Osteoblast (primary cell): ENCODE data around the gene NCKAP5. TPM values are rescaled to one million over a fixed set of nuclear protein-coding genes. Genes with fewer than 3 reads are reported as not detected.

Experiments used
- DNase-seq: peaks from one replicate; pipeline ENCODE4 v3.0.0; 2011; ENCODE audit warnings: low spot score, mixed read lengths; ENCODE audit not compliant: insufficient read length; ENCODE audit errors: missing footprints
- H2AFZ ChIP-seq: 2 replicates; pipeline ENCODE4 v1.6.0; 2011; ENCODE audit warnings: mild to moderate bottlenecking, low read length
- H3K27ac ChIP-seq: 2 replicates; pipeline ENCODE4 v1.5.1; 2011; ENCODE audit warnings: mild to moderate bottlenecking, low read depth, low read length, moderate library complexity
- H3K27me3 ChIP-seq: 2 replicates; pipeline ENCODE4 v1.6.0; 2012; ENCODE audit warnings: mild to moderate bottlenecking, control low read depth, inconsistent platforms, low read length, moderate library complexity; ENCODE audit not compliant: insufficient read depth
- H3K36me3 ChIP-seq: 2 replicates; pipeline ENCODE4 v1.5.1; 2011; ENCODE audit warnings: mild to moderate bottlenecking, low read length, control low read depth, moderate library complexity; ENCODE audit not compliant: insufficient read depth
- H3K4me1 ChIP-seq: 2 replicates; pipeline ENCODE4 v1.5.1; 2011; ENCODE audit warnings: mild to moderate bottlenecking, low read length, control low read depth, moderate library complexity; ENCODE audit not compliant: insufficient read depth
- H3K4me2 ChIP-seq: 2 replicates; pipeline ENCODE4 v1.6.0; 2011; ENCODE audit warnings: mild to moderate bottlenecking, low read length; ENCODE audit not compliant: insufficient read depth
- H3K4me3 ChIP-seq: fragments of 200-600 bp; sonication (generic); 3 replicates; pipeline ENCODE4 v1.5.1; 2012; ENCODE audit warnings: mild to moderate bottlenecking, low read length, inconsistent platforms; ENCODE audit not compliant: insufficient read depth
- H3K79me2 ChIP-seq: 2 replicates; pipeline ENCODE4 v1.6.0; 2012; ENCODE audit warnings: mild to moderate bottlenecking, low read length, control low read depth, inconsistent platforms; ENCODE audit not compliant: insufficient read depth
- H3K9me3 ChIP-seq: 2 replicates; pipeline ENCODE4 v1.5.1; 2011; ENCODE audit warnings: low read depth, low read length, control low read depth
- H4K20me1 ChIP-seq: 2 replicates; pipeline ENCODE4 v1.6.0; 2012; ENCODE audit warnings: mild to moderate bottlenecking, low read length, control low read depth; ENCODE audit not compliant: insufficient read depth
- CTCF ChIP-seq: IDR thresholded peaks from 2 replicates; pipeline ENCODE4 v1.5.1; 2011; ENCODE audit warnings: mild to moderate bottlenecking, low read depth, low read length, moderate library complexity; ENCODE audit errors: extremely low read depth
- total RNA-seq: library from RNA; depleted of rRNA; stranded (reverse); fragments of >200 nt; gene quantifications from 2 replicates; pipeline ENCODE4 v1.2.3, GENCODE V29; 2012

NCKAP5 gene
- total RNA-seq, 1 donor = 1.8 TPM

GRCh38 chr2:132732694-132733093 is 835.6 kb downstream of the NCKAP5 start:
- H3K4me1 ChIP-seq = no peaks in the 10 kb centered on the region
- no peak overlapping the region for H2AFZ ChIP-seq
- H3K4me2 ChIP-seq = no peak overlapping the region
- no peak for TF ChIP-seq CTCF
- no peak overlapping the region for H3K4me3 ChIP-seq
- H4K20me1 ChIP-seq = no peaks in the 10 kb centered on the region
- H3K27ac ChIP-seq = no peak overlapping the region
- no peaks in the 10 kb centered on the region for H3K36me3 ChIP-seq
- H3K9me3 ChIP-seq = no peaks in the 10 kb centered on the region
- DNase-seq = no peak
- H3K79me2 ChIP-seq = no peaks in the 10 kb centered on the region
- no peaks in the 10 kb centered on the region for H3K27me3 ChIP-seq

- Histone ChIP-seq H3K27me3 (no peaks in the 10 kb centered on the region), H3K36me3 (no peaks in the 10 kb centered on the region), H4K20me1 (no peaks in the 10 kb centered on the region), H3K4me2 (no peak overlapping the region), H3K4me3 (no peak overlapping the region), H3K27ac (no peak overlapping the region), H2AFZ (no peak overlapping the region), H3K79me2 (no peaks in the 10 kb centered on the region), H3K4me1 (no peaks in the 10 kb centered on the region), H3K9me3 (no peaks in the 10 kb centered on the region)
- TF ChIP-seq CTCF = no peak
- no peak for DNase-seq
Measured at GRCh38 chr2:132731441-132731840, 836.8 kb downstream of the NCKAP5 start.

GRCh38 chr2:132730611-132731010 is 837.7 kb downstream of the NCKAP5 start:
- Histone ChIP-seq H3K9me3 (no peaks in the 10 kb centered on the region), H3K4me2 (no peak overlapping the region), H3K4me1 (no peaks in the 10 kb centered on the region), H3K27me3 (no peaks in the 10 kb centered on the region), H3K79me2 (no peaks in the 10 kb centered on the region), H3K4me3 (no peak overlapping the region), H3K36me3 (no peaks in the 10 kb centered on the region), H4K20me1 (no peaks in the 10 kb centered on the region), H3K27ac (no peak overlapping the region), H2AFZ (no peak overlapping the region)
- no peak for DNase-seq
- no peak for TF ChIP-seq CTCF

- H3K27me3 ChIP-seq = no peaks in the 10 kb centered on the region
- no peak overlapping the region for H3K27ac ChIP-seq
- no peak for TF ChIP-seq CTCF
- H3K36me3 ChIP-seq = no peaks in the 10 kb centered on the region
- H4K20me1 ChIP-seq = no peaks in the 10 kb centered on the region
- H3K9me3 ChIP-seq = no peaks in the 10 kb centered on the region
- H3K4me2 ChIP-seq = no peak overlapping the region
- no peaks in the 10 kb centered on the region for H3K4me1 ChIP-seq
- no peak for DNase-seq
- H2AFZ ChIP-seq = no peak overlapping the region
- H3K4me3 ChIP-seq = no peak overlapping the region
- H3K79me2 ChIP-seq = no peaks in the 10 kb centered on the region
Measured at GRCh38 chr2:132729522-132729921, 838.7 kb downstream of the NCKAP5 start.
